Liver (tissue), 9 donors: ENCODE measurements around the gene NRDC. TPM values are rescaled to one million over a fixed set of nuclear protein-coding genes. Genes with fewer than 3 reads are reported as not detected.

ENCODE experiments used
- DNase-seq: peaks from one replicate; pipeline ENCODE4 v3.0.0-alpha.2; 2017; ENCODE audit warnings: low spot score
- H3K27ac ChIP-seq, 2 donors: one replicate each; pipeline ENCODE4 v1.7.0; 2013; ENCODE audit warnings: inconsistent platforms in 2 of 2, low read length in 2 of 2, control low read depth in 1 of 2, low read depth in 1 of 2, mild to moderate bottlenecking in 1 of 2
- H3K27me3 ChIP-seq, 4 donors: one replicate each; pipeline versions ENCODE4 v1.6.1 to v1.7.0; 2013; ENCODE audit warnings: low read length in 3 of 4, inconsistent platforms in 1 of 4, mild to moderate bottlenecking in 1 of 4, moderate library complexity in 1 of 4; ENCODE audit not compliant: control insufficient read depth in 4 of 4, insufficient read depth in 4 of 4
- H3K36me3 ChIP-seq, 4 donors: one replicate each; pipeline versions ENCODE4 v1.6.1 to v1.7.0; 2013; ENCODE audit warnings: low read length in 3 of 4, mild to moderate bottlenecking in 3 of 4, low read depth in 1 of 4, moderate library complexity in 1 of 4; ENCODE audit not compliant: control insufficient read depth in 4 of 4, insufficient read depth in 3 of 4
- H3K4me1 ChIP-seq, 4 donors: one replicate each; pipeline versions ENCODE4 v1.6.1 to v1.7.0; 2013; ENCODE audit warnings: low read length in 3 of 4, mild to moderate bottlenecking in 3 of 4, moderate library complexity in 1 of 4; ENCODE audit not compliant: control insufficient read depth in 4 of 4, insufficient read depth in 4 of 4
- H3K4me3 ChIP-seq, 3 donors: one replicate each; pipeline versions ENCODE4 v1.6.1 to v1.7.0; 2013; ENCODE audit warnings: low read length in 3 of 3, control low read depth in 1 of 3, low read depth in 1 of 3, mild to moderate bottlenecking in 1 of 3
- H3K9ac ChIP-seq, 2 donors: one replicate each; pipeline ENCODE4 v1.7.0; 2013; ENCODE audit warnings: low read length in 2 of 2, mild to moderate bottlenecking in 2 of 2, moderate library complexity in 2 of 2, control low read depth in 1 of 2, low read depth in 1 of 2
- H3K9me3 ChIP-seq, 4 donors: one replicate each; pipeline versions ENCODE4 v1.6.1 to v1.7.0; 2013; ENCODE audit warnings: low read length in 3 of 4; ENCODE audit not compliant: control insufficient read depth in 4 of 4
- ATF3 ChIP-seq: IDR thresholded peaks from 2 replicates; pipeline ENCODE4 v1.6.1; 2016; ENCODE audit warnings: antibody characterized with exemption
- CTCF ChIP-seq: fragments of 150-350 bp; IDR thresholded peaks from 2 replicates; pipeline ENCODE4 v1.5.1; 2017; ENCODE audit warnings: improper control_type of control experiment, low read depth, low read length; ENCODE audit not compliant: missing input control
- EGR1 ChIP-seq, 2 donors: IDR thresholded peaks; 2 replicates each; pipeline ENCODE4 v1.6.1; 2016 to 2018; ENCODE audit warnings: antibody characterized with exemption in 2 of 2, low read depth in 2 of 2
- FOXA1 ChIP-seq: IDR thresholded peaks from 2 replicates; pipeline ENCODE4 v1.6.1; 2016; ENCODE audit warnings: antibody characterized with exemption
- FOXA2 ChIP-seq: IDR thresholded peaks from 2 replicates; pipeline ENCODE4 v1.6.1; 2016; ENCODE audit warnings: antibody characterized with exemption
- GABPA ChIP-seq, 2 donors: IDR thresholded peaks in 1 of 2; conservative IDR thresholded peaks in 1 of 2; 2 replicates each; pipeline ENCODE4 v1.6.1; 2016; ENCODE audit warnings: antibody characterized with exemption in 2 of 2, mild to moderate bottlenecking in 1 of 2, moderate library complexity in 1 of 2
- HNF4A ChIP-seq, 2 donors: conservative IDR thresholded peaks; 2 replicates each; pipeline ENCODE4 v1.6.1; 2016; ENCODE audit warnings: antibody characterized with exemption in 2 of 2, mild to moderate bottlenecking in 2 of 2
- HNF4G ChIP-seq: IDR thresholded peaks from 2 replicates; pipeline ENCODE4 v1.6.1; 2016; ENCODE audit warnings: antibody characterized with exemption
- JUND ChIP-seq, 2 donors: IDR thresholded peaks; 2 replicates each; pipeline ENCODE4 v1.6.1; 2016; ENCODE audit warnings: antibody characterized with exemption in 2 of 2
- MAX ChIP-seq: IDR thresholded peaks from 2 replicates; pipeline ENCODE4 v1.6.1; 2016; ENCODE audit warnings: antibody characterized with exemption
- NR2F2 ChIP-seq: IDR thresholded peaks from 2 replicates; pipeline ENCODE4 v1.6.1; 2016; ENCODE audit warnings: antibody characterized with exemption
- RAD21 ChIP-seq, 2 donors: IDR thresholded peaks; 2 replicates each; pipeline ENCODE4 v1.6.1; 2016; ENCODE audit warnings: antibody characterized with exemption in 2 of 2, mild to moderate bottlenecking in 2 of 2
- REST ChIP-seq: IDR thresholded peaks from 2 replicates; pipeline ENCODE4 v1.6.1; 2016; ENCODE audit warnings: antibody characterized with exemption, mild to moderate bottlenecking
- RXRA ChIP-seq, 2 donors: IDR thresholded peaks; 2 replicates each; pipeline ENCODE4 v1.6.1; 2017 to 2018; ENCODE audit warnings: antibody characterized with exemption in 2 of 2, mild to moderate bottlenecking in 1 of 2
- SP1 ChIP-seq: IDR thresholded peaks from 2 replicates; pipeline ENCODE4 v1.6.1; 2018; ENCODE audit warnings: antibody characterized with exemption, mild to moderate bottlenecking
- TAF1 ChIP-seq: conservative IDR thresholded peaks from 2 replicates; pipeline ENCODE4 v1.6.1; 2016; ENCODE audit warnings: antibody characterized with exemption, mild to moderate bottlenecking
- YY1 ChIP-seq: IDR thresholded peaks from 2 replicates; pipeline ENCODE4 v1.6.1; 2016; ENCODE audit warnings: antibody characterized with exemption, mild to moderate bottlenecking
- ZBTB33 ChIP-seq: IDR thresholded peaks from 2 replicates; pipeline ENCODE4 v1.6.1; 2016; ENCODE audit warnings: antibody characterized with exemption
- WGBS: extraction: QIAGEN DNeasy Blood & Tissue Kit; methylation state at CpG from one replicate; pipeline ENCODE4 v1.1.7; 2013; 5-methylcytosine and 5-hydroxymethylcytosine counted together
- polyA plus RNA-seq, 2 donors: library from polyadenylated mRNA; stranded (reverse) in 1 of 2; unstranded in 1 of 2; fragments of 200-250 nt in 1 of 2; fragments of >200 nt in 1 of 2; fragmentation: Nextera tagmentation in 1 of 2; extraction: Ambion mirVana in 1 of 2; gene quantifications; one replicate each; pipeline versions ENCODE4 v1.2.1 to v1.2.3, GENCODE V29; 2013 to 2015
- total RNA-seq, 2 donors: library from RNA; depleted of rRNA; stranded (reverse); fragments of >200 nt; gene quantifications; one replicate each; pipeline ENCODE4 v1.2.3, GENCODE V29; 2014
- donor health status: healthy.
- donor health status: healthy.
- donor health status: healthy.
- donor health status: healthy.
- donor health status: healthy.

NRDC gene
- total RNA-seq (10 to 100 TPM; 61.7 to 88.7 TPM), polyA plus RNA-seq (10 to 100 TPM; 42.8 to 82.5 TPM)

GRCh38 chr1:51878616-51879336 lies at the start of gene NRDC:
Gene NRDC, minus strand, starts transcription at chr1:51878727. Its CDS starts 112 bp downstream, at chr1:51878615.
- H3K4me1 ChIP-seq = peaks cover 0 to 30% (median 19%) of the 10 kb centered on the region in 4 donors

More at GRCh38 chr1:51878616-51879336, at the start of gene NRDC:
- DNase-seq = peak; percentile 99
- peak within 1 kb of the TSS; percentile 97 to 99 for H3K9ac ChIP-seq
- H3K9me3 ChIP-seq = no peaks in the 10 kb centered on the region
- H3K27ac ChIP-seq = peak within 1 kb of the TSS; percentile 91 to 93
- under 1% methylated on average over 54 of the region's 54 CpGs for WGBS
- H3K36me3 ChIP-seq = peaks cover 0 to under 1% (median 0%) of the 10 kb centered on the region in 4 donors
- peak; percentile 74 to 87 for TF ChIP-seq GABPA (IDR thresholded peaks at IDR 0.05 in 1 of 2, conservative IDR thresholded peaks at IDR 0.05 in 1 of 2)
- peak; percentile 33 to 54 for TF ChIP-seq RXRA (IDR thresholded peaks at IDR 0.05)
- peak in 1 of 2 donors; percentile 40 for TF ChIP-seq JUND (IDR thresholded peaks at IDR 0.05)
- TF ChIP-seq ZBTB33 = peak; percentile 79
- TF ChIP-seq RAD21 (IDR thresholded peaks at IDR 0.05) = peak in 1 of 2 donors; percentile 24
- peak; percentile 47 for TF ChIP-seq MAX
- TF ChIP-seq EGR1 (IDR thresholded peaks at IDR 0.05; ENCODE audit: low read depth in 2 of 2) = no peak
- no peak for TF ChIP-seq CTCF
- peak; percentile 83 for TF ChIP-seq YY1
- peak; percentile 94 for TF ChIP-seq TAF1
- TF ChIP-seq SP1 = peak; percentile 92
- TF ChIP-seq FOXA2 = no peak
- TF ChIP-seq HNF4G = no peak
- TF ChIP-seq REST = peak; percentile 65
- TF ChIP-seq NR2F2 = peak; percentile 65
- TF ChIP-seq FOXA1 = no peak
- TF ChIP-seq HNF4A (conservative IDR thresholded peaks at IDR 0.05) = peak in 1 of 2 donors; percentile 37
- no peak for TF ChIP-seq ATF3
- peaks cover 0 to 4% (median under 1%) of the 10 kb centered on the region in 4 donors for H3K27me3 ChIP-seq
- H3K4me3 ChIP-seq = peak within 1 kb of the TSS; percentile 82 to 98 (median 85)
